Stimulated activated CD8-positive, alpha-beta memory T cell treated with anti-CD3 and anti-CD28 coated beads, Interleukin-12 subunit alpha, Interleukin-12 subunit beta, amount 100 ng/mL, for 4 hours (primary cell): ENCODE measurements around the gene LRRC71.
"Not testable (repeated sequence)": the region's sequence is repeated elsewhere in the genome, so short reads cannot be mapped to it uniquely, and the experiment has no call there.

Experiments used
- DNase-seq: peaks from one replicate; pipeline ENCODE4 v3.0.0-alpha.2; 2020; ENCODE audit warnings: low read depth

The LRRC71 gene

GRCh38 chr1:156905651-156906050 is 14.8 kb upstream of the LRRC71 start:
- DNase-seq, result no peak

- DNase-seq, result no peak
These were observed 14.1 kb upstream of the LRRC71 start for GRCh38 chr1:156906206-156906906.

DNA sequence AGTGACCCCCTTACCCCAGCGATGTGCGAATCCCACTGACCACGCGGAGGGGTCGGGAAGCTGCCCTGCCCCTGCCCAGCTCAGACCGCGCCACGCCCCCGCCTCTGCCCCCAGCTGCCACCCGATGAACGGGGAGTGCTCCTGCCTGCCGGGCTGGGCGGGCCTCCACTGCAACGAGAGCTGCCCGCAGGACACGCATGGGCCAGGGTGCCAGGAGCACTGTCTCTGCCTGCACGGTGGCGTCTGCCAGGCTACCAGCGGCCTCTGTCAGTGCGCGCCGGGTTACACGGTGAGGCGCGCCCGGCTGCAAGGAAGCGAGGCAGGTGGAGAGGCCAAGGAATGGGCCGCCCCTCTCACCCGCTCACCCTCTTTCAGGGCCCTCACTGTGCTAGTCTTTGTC is 11.9 kb upstream of the LRRC71 start:
- DNase-seq, result no peak

DNA sequence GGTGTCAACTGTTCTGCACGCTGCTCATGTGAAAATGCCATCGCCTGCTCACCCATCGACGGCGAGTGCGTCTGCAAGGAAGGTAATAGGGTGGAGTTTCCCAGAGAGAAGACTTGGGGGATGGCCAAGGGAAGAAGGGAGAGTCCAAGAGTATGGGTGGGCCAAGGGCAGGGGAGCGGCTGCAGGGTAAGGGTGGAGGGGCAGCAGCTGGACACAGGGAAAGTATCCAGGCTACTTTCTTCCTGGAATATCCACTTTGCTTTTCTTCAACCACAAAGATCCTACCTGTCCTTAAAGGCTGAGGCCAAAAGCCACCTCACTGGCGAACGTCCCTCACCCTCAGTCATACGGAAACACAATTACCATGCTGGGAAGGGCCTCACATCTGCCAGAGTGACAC is 11.5 kb upstream of the LRRC71 start:
- DNase-seq, result no peak

DNA sequence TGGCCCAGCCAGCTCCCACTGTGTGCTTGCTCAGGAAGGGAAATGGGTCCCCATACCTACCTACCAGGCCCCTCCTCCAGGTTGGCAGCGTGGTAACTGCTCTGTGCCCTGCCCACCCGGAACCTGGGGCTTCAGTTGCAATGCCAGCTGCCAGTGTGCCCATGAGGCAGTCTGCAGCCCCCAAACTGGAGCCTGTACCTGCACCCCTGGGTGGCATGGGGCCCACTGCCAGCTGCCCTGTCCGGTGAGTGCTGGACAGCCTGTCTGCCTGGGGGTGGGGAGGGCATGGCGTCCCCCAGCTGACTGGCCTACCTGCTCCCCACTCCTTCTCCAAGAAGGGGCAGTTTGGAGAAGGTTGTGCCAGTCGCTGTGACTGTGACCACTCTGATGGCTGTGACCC is 10.8 kb upstream of the LRRC71 start:
- no peak for DNase-seq

GRCh38 chr1:156910309-156910782 is 10.1 kb upstream of the LRRC71 start:
- DNase-seq, result no peak

GRCh38 chr1:156911577-156912298 is 8.7 kb upstream of the LRRC71 start:
- no peak for DNase-seq

GRCh38 chr1:156912310-156912709 is 8.1 kb upstream of the LRRC71 start:
- no peak for DNase-seq

- no peak for DNase-seq
These were observed 7.3 kb upstream of the LRRC71 start for GRCh38 chr1:156912861-156913808.

- no peak for DNase-seq
These were observed 6.5 kb upstream of the LRRC71 start for GRCh38 chr1:156913809-156914387.

GRCh38 chr1:156914440-156914856 is 6.0 kb upstream of the LRRC71 start:
- DNase-seq, result no peak

DNA sequence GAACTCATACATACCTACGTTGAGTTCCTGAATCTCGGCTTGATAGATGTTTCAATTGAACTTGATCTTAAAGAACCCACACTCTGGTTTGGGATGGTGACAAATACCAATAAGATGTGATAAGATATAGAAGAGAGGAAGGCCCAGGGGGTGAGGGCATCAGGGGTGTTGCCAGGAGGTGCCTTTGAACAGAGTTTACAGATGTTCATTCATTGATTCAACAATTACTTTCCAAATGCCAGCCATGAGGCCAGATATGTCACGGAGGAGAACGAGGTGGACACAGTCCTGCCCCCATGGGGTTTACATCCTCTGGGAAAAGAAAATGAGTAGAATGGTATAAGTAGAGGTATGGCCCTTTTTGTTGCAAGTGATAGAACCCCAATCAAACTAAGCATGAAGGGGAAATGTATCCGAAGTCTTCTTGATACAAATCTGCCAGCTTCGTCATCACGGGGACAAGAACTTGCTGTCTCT is 659 bp downstream of the LRRC71 start:
- no peak for DNase-seq

DNA sequence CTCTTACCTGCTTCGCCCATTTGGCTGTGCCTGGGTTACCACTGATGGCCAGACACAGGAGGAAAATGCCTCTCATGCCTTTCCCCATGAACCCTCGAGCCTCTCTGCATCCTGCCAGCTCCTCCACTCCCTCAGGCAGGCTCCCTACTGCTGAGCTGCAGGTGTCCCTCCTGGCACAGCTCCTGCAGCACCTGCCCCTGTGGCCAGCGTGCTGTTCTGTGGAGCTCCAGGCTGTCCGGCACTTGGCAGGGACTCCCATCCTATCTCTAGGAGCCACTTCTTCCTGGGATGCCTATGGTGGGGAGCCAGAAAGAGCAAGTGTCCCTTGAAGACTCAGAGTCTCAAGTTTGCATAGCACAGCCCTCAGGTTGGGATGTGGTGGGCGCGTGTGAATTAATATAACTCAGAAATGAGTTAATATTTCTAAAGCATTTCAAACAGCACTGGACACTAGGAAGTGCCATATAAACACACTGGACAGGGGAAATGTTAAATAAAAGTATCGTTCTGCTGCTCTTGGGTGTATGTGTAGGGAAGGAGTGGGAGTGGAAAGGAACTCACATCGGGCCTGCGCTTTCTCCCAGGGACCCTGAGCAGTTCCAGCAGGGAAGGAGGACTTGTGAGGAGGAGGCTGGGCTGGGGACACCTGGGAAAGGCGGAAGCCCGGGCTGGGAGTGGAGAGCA is 2.7 kb downstream of the LRRC71 start:
- no peak for DNase-seq

GRCh38 chr1:156923670-156924477 is 3.4 kb downstream of the LRRC71 start:
- no peak for DNase-seq

DNA sequence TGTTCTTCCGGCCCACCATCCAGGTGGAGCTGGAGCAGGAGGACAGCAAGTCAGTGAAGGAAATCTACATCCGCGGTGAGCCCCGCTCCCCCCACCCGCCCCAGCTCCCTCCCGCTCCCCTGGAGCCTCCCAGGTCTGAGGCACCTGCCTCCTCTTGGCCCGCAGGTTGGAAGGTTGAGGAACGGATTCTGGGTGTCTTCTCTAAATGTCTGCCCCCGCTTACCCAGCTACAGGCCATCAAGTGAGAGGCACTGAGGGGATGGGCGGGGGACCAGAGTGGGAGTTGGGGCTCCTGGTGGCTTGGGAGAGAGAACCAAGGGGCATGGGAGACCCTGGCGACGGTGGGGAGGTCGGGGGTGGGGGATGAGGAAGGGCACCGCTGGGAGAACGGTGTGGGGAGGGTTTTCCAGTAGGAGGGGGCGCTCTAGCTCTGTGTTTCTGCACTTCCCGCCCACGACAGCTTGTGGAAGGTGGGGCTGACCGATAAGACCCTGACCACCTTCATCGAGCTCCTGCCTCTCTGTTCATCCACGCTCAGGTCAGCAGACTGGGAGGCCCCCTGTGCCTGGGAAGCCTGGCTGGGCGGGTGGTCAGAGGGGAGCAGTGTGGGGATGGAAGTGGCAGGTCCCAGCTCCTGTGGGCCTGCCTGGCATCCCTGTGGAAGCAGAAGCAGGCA is 4.2 kb downstream of the LRRC71 start:
- DNase-seq, result no peak

DNA sequence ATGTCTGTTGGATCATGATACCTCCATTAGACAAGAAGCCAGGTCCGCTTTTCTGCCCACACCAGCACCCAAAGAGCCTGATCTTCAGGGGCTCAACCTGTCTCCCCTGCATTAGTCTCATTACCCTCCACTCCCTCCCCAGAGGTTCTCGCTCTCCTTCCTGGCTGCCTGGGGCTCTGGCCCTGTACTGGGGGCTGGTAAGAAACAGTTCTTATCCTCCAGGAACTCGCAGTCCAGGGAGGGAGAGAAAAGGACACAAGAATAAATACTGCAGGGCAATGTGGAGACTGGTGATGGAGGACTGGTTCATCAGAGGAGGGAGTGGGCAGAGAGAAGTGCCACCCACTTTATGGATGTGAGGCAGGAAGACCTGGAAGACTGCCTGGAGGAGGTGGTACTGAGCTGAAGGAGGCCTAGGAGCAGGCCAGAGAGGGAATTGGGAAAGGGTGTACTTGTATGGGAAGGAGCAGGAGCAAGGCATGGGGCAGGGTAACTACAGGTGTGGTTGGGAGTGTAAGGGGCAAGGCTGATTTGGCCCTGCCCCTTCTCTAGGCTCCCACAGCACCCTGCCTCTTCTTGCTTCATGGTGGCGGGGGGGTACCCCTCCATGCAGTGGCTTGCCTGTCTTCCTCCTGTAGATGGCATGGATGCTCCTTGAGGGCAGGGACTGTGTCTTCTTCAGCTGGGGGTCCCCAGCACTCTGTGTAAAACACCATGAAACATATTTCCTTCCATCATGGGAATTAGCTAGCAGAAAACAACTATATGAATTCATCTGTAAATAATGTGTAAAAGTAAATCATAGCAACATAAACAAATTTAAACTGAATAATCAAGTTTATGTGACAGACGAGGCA is 5.0 kb downstream of the LRRC71 start:
- DNase-seq, result no peak

DNA sequence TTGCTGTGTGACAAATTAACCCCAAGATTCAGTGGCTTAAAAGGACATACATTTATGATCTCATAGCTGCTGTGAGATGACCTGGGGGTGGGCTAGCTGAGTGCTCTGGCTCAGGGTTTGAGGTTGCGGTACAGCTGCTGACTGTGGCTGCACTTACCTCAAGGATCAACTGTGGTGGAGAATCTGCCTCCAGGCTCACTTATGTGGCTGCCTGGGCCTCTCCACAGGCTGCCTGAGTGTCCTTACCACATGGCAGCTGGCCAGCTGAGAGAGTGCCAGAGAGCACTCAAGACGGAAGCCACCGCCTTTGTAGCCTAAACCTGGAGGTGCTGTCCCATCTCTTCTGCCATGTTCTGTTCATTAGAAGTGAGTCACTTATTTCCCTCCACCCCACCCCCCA is 5.7 kb downstream of the LRRC71 start:
- no peak for DNase-seq

- not testable (repeated sequence) for DNase-seq
These were observed 6.3 kb downstream of the LRRC71 start for GRCh38 chr1:156926695-156927094.
